RKO (cell line): Measurements from ENCODE around the gene PIK3AP1.
"Not testable (repeated sequence)": the region's sequence is repeated elsewhere in the genome, so short reads cannot be mapped to it uniquely, and the experiment has no call there.

Experiments used
- DNase-seq: peaks from one replicate; pipeline ENCODE4 v3.0.0-alpha.2; 2016; ENCODE audit warnings: low spot score

PIK3AP1 gene

GRCh38 chr10:96720422-96721206 is at the start of gene PIK3AP1:
TSS of gene PIK3AP1 (minus strand) at chr10:96720514. CDS start at chr10:96720394, 120 bp downstream.
- peak; percentile 55 for DNase-seq

- no peak for DNase-seq
These were observed 47.8 kb upstream of the PIK3AP1 start for GRCh38 chr10:96768136-96768535.

GRCh38 chr10:96767611-96768010 is 47.3 kb upstream of the PIK3AP1 start:
- no peak for DNase-seq

GRCh38 chr10:96765406-96766240 is 45.3 kb upstream of the PIK3AP1 start:
- peak; percentile 67 for DNase-seq

GRCh38 chr10:96764425-96765060 is 44.2 kb upstream of the PIK3AP1 start:
- no peak for DNase-seq

GRCh38 chr10:96758423-96758822 is 38.1 kb upstream of the PIK3AP1 start:
- no peak for DNase-seq

GRCh38 chr10:96756111-96756903 is 36.0 kb upstream of the PIK3AP1 start:
- no peak for DNase-seq

- DNase-seq: no peak
These were observed 33.6 kb upstream of the PIK3AP1 start for GRCh38 chr10:96753956-96754355.

- peak; percentile 42 for DNase-seq
These were observed 32.1 kb upstream of the PIK3AP1 start for GRCh38 chr10:96752375-96752774.

GRCh38 chr10:96750316-96750715 is 30.0 kb upstream of the PIK3AP1 start:
- DNase-seq: not testable (repeated sequence)

GRCh38 chr10:96747734-96748550 is 27.6 kb upstream of the PIK3AP1 start:
- no peak for DNase-seq

GRCh38 chr10:96746503-96746902 is 26.2 kb upstream of the PIK3AP1 start:
- no peak for DNase-seq

- no peak for DNase-seq
These were observed 25.6 kb upstream of the PIK3AP1 start for GRCh38 chr10:96745950-96746349.

- no peak for DNase-seq
These were observed 23.8 kb upstream of the PIK3AP1 start for GRCh38 chr10:96743988-96744585.

GRCh38 chr10:96741557-96741956 is 21.2 kb upstream of the PIK3AP1 start:
- not testable (repeated sequence) for DNase-seq

GRCh38 chr10:96740579-96741281 is 20.4 kb upstream of the PIK3AP1 start:
- no peak for DNase-seq

GRCh38 chr10:96740141-96740540 is 19.8 kb upstream of the PIK3AP1 start:
- no peak for DNase-seq

GRCh38 chr10:96737307-96737902 is 17.1 kb upstream of the PIK3AP1 start:
- not testable (repeated sequence) for DNase-seq

- no peak for DNase-seq
These were observed 4.3 kb upstream of the PIK3AP1 start for GRCh38 chr10:96724621-96725020.
